GM20000 (cell line): ENCODE results near the gene GSS.

ENCODE experiments used
- DNase-seq: peaks from one replicate; pipeline ENCODE4 v3.0.0; 2012; ENCODE audit warnings: low spot score
- TF ChIP-seq, protein P1 (sequence below): IDR thresholded peaks from 2 replicates; pipeline ENCODE4 v1.5.1; 2012; ENCODE audit warnings: mild to moderate bottlenecking, control low read depth; ENCODE audit errors: extremely low read depth, missing control alignments

GSS gene

DNA sequence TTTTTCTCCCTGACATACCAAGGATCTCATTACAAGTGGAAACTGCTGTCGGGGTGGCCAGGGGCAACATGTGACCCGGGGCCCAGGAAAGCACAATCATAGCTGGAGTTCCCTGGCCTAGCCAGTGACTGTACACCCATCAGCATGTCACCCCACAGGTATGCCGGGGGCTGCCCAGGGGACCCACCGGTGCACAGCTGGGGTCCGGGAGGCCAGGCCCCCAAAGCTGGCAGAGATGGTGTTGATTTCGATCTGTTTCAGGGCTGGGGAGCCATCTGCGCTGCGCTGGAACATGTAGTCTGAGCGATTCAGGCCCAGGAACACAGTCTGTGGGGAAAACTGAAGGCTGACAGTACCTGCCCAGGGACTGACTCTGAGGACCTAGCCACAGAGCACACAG is 13.3 kb downstream of the GSS start:
- TF ChIP-seq, protein P1, sequence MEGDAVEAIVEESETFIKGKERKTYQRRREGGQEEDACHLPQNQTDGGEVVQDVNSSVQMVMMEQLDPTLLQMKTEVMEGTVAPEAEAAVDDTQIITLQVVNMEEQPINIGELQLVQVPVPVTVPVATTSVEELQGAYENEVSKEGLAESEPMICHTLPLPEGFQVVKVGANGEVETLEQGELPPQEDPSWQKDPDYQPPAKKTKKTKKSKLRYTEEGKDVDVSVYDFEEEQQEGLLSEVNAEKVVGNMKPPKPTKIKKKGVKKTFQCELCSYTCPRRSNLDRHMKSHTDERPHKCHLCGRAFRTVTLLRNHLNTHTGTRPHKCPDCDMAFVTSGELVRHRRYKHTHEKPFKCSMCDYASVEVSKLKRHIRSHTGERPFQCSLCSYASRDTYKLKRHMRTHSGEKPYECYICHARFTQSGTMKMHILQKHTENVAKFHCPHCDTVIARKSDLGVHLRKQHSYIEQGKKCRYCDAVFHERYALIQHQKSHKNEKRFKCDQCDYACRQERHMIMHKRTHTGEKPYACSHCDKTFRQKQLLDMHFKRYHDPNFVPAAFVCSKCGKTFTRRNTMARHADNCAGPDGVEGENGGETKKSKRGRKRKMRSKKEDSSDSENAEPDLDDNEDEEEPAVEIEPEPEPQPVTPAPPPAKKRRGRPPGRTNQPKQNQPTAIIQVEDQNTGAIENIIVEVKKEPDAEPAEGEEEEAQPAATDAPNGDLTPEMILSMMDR, result no peak
- no peak for DNase-seq

DNA sequence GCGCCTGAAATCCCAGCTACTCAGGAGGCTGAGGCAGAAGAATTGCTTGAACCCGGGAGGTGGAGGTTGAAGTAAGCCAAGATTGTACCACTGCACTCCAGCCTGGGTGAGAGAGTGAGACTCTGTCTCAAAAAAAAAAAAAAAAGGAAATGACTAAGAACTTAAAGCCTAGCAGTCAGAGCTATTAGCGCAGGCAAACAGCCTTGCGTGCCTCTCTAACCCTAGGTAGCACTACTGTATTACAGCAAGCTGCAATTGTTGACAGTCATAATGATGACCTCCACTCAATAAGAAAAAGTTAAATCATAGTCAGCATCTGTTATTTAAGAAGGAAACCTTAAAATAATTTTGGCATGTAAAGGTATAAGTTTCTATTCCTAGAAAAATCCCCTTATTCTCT is 14.4 kb downstream of the GSS start:
- TF ChIP-seq, protein P1, result no peak
- no peak for DNase-seq

DNA sequence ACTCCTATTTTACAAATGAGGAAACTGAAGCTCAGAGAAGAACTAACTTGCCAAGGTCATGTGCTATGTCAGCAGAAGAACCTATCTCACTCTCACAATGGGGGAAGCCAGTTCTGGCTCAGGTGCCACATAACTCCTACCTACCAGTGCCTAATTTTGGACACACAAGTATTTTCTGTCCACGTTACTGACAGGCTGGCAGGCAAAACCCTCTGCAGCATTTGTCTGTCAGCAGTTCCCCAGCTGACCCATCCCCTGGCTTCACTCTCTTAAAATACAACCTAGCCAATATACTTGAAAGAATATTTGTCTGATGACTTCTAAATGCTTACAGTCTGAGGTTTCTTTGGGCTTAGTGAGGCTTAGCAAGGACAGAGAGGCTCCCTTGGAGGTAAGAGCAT is 15.5 kb downstream of the GSS start:
- DNase-seq, result no peak
- TF ChIP-seq, protein P1, result no peak

DNA sequence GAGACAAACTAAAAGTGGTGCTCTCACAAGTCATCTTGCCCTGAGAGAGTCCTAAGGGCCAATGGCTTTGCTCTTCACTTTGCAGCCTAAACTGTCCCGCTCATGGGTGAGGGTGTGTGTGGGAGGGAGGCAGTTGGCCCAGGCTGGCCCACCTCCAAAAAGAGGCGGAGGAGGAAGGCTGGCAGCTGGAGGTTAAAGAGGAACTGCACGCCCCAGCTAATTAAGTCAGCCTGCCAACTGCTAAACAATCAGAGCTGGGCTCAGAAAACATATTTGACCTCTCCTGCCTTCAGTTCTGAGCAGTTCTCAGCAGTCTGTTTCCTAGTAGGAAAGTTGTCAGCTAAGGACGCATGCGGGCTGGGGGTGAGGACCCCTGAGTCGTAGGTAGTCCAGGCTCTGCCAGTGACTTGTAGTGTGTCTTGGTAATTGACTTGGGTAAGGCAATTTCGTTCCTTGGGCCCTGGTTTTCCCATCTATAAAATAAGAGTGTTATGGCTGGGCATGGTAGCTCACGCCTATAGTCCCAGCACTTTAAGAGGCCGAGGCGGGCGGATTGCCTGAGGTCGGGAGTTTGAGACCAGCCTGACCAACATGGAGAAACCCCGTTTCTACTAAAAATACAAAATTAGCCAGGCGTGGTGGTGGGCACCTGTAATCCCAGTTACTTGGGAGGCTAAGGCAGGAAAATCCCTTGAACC is 17.0 kb downstream of the GSS start:
- TF ChIP-seq, protein P1, result no peak
- no peak for DNase-seq

DNA sequence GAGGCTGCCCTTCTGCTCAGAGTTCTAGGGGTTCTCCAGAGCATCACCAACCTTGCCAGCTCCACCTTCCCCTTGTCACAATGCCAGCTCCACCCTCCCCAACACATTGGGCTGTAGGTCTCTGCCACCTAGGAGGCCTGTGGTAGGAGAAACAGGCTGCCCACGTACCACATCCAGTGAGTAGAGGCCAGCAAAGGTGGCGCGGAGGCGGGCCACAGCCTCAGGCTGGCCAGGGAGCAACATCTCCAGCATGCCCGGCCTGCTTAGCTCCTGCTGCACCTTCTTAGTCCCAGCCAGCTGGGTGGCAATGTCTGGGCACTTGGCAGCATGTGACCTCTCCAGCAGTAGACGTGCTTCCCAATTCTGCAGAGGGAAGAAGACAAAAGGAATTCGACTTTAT is 23.8 kb downstream of the GSS start:
- no peak for DNase-seq
- TF ChIP-seq, protein P1, result no peak

DNA sequence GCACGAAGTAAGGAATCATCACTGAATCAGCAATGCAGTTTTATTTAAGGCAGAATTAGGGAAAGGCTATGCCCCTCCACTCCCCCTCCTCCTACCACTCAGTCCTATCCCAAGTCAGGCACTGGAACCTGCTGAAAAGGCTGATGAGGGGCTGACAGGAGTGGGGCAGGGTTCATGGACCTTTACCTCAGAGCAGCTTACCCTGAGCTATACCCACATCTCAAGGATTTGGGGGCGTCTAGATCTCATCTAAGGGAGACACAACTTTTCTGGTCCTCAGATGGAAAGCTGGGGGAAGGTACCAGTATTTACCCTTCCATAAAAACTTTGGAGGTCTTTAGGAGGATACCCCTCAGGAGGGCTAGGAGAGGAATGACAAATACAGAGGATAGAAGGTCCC is 27.2 kb downstream of the GSS start:
- TF ChIP-seq, protein P1, result no peak
- no peak for DNase-seq

DNA sequence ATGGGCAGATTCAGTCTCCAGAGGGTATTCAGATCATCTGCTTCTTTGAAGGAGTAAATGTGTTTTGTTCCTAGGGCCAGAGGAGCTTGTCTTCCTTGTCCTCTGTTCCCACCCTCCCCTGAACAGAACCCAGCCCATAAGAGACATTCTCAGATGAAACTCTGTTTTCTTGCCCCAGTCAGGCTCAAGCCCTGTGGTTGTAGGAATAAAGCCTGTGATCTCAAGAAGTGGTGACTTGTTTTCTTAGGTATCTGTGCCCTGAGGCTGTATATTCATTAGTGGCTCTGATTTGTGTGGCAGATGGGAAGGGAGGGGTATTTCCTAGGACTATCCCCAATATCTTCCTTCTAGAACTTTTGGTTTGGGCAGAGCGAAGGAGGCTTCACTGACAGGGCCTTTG is 27.9 kb downstream of the GSS start:
- TF ChIP-seq, protein P1, result no peak
- DNase-seq, result no peak
